Choroid plexus epithelial cell (primary cell): ENCODE results near the gene ERO1A.

Source experiments
- DNase-seq: peaks from one replicate; pipeline ENCODE4 v3.0.0-alpha.2; 2010; ENCODE audit warnings: low read depth
- H3K4me3 ChIP-seq: 2 replicates; pipeline ENCODE4 v1.5.1; 2011; ENCODE audit warnings: low read depth, mild to moderate bottlenecking, control low read depth, low read length, moderate library complexity
- TF ChIP-seq, protein P1 (sequence below): conservative IDR thresholded peaks from 2 replicates; pipeline ENCODE4 v1.5.1; 2011; ENCODE audit warnings: low read depth, mild to moderate bottlenecking, control low read depth, inconsistent platforms, low read length, moderate library complexity

ERO1A gene

DNA sequence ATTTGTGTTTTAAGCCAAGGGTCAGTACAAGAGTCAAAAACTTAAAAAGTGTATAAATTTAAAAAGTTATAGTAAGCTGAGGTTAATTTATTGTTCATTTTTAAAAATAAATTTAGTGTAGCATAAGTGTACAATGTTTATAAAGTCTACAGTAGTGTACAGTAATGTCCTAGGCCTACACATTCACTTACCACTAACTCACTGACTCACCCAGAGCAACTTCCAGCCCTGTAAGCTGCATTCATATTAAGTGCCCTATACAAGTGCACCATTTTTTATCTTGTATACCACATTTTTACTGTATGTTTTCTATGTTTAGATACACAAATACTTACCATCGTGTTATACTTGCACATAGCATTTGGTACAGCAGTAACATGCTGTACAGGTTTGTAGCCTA, 105.0 kb downstream of the ERO1A start:
- TF ChIP-seq, protein P1, sequence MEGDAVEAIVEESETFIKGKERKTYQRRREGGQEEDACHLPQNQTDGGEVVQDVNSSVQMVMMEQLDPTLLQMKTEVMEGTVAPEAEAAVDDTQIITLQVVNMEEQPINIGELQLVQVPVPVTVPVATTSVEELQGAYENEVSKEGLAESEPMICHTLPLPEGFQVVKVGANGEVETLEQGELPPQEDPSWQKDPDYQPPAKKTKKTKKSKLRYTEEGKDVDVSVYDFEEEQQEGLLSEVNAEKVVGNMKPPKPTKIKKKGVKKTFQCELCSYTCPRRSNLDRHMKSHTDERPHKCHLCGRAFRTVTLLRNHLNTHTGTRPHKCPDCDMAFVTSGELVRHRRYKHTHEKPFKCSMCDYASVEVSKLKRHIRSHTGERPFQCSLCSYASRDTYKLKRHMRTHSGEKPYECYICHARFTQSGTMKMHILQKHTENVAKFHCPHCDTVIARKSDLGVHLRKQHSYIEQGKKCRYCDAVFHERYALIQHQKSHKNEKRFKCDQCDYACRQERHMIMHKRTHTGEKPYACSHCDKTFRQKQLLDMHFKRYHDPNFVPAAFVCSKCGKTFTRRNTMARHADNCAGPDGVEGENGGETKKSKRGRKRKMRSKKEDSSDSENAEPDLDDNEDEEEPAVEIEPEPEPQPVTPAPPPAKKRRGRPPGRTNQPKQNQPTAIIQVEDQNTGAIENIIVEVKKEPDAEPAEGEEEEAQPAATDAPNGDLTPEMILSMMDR: no peak
- DNase-seq: no peak
- H3K4me3 ChIP-seq: no peak overlapping the region
